A549 (cell line): Measurements from ENCODE around the gene MAB21L3. TPM values are rescaled to one million over a fixed set of nuclear protein-coding genes. Genes with fewer than 3 reads are reported as not detected.

Experiments used
- ATAC-seq, 2 experiments: fragments of 200-7000 bp in 1 of 2; fragments of >200 bp in 1 of 2; cut with Nextera tagmentation in 1 of 2; cut with Tn5 transposase in 1 of 2; 3 replicates each; pipeline versions ENCODE4 v1.8.0 to v1.9.1; 2018 to 2020; ENCODE audit warnings: mild to moderate bottlenecking in 1 of 2, moderate library complexity in 1 of 2
- CTCF ChIA-PET: fragments of 300-600 bp; sonication (Branson Sonifier 250); formaldehyde crosslinking; extraction: SDS; loops from one replicate; lab custom pipeline; 2021; ENCODE audit warnings: antibody characterized with exemption, inconsistent platforms; lab: Yijun Ruan, JAX
- POLR2A ChIA-PET: fragments of 350-600 bp; formaldehyde crosslinking; extraction: SDS; loops from one replicate; lab custom pipeline; 2021; ENCODE audit warnings: antibody characterized with exemption, inconsistent platforms; lab: Yijun Ruan, JAX
- DNase-seq, 2 experiments: peaks; one replicate each; pipeline versions ENCODE4 v3.0.0 to v3.0.0-alpha.2; 2011 to 2016; ENCODE audit warnings: low read depth in 1 of 2, low spot score in 1 of 2
- FAIRE-seq: peaks from 2 replicates; lab custom pipeline; 2011; peaks lifted over from hg19 to GRCh38; lab: Jason Lieb, UNC
- H3K27ac ChIP-seq, 2 experiments: fragments of >200 bp; sonication (Bioruptor Twin); formaldehyde crosslinking; 3 replicates each; pipeline ENCODE4 v1.5.1; 2016 to 2017
- H3K4me1 ChIP-seq: fragments of >200 bp; sonication (Bioruptor Twin); formaldehyde crosslinking; 3 replicates; pipeline ENCODE4 v1.6.1; 2016
- H3K4me2 ChIP-seq: fragments of >200 bp; sonication (Bioruptor Twin); formaldehyde crosslinking; 3 replicates; pipeline ENCODE4 v1.6.1; 2016
- H3K4me3 ChIP-seq: fragments of >200 bp; sonication (Bioruptor Twin); formaldehyde crosslinking; 3 replicates; pipeline ENCODE4 v1.5.1; 2016
- H3K9me3 ChIP-seq: fragments of >200 bp; sonication (Bioruptor Twin); formaldehyde crosslinking; 3 replicates; pipeline ENCODE4 v1.6.1; 2016
- ATOH8 ChIP-seq: fragments of 250-450 bp; sonication (Bioruptor Pico); IDR thresholded peaks from 2 replicates; pipeline ENCODE4 v1.5.0; 2020; ENCODE audit warnings: low read depth, mild to moderate bottlenecking, moderate library complexity
- BCL3 ChIP-seq: fragments of >200 bp; sonication (Bioruptor Twin); formaldehyde crosslinking; IDR thresholded peaks from 3 replicates; pipeline ENCODE4 v1.6.1; 2016
- CBX2 ChIP-seq: fragments of 200-600 bp; sonication (generic); IDR thresholded peaks from 2 replicates; pipeline ENCODE4 v1.6.1; 2016; ENCODE audit warnings: low read depth, mild to moderate bottlenecking, borderline replicate concordance
- CBX8 ChIP-seq: fragments of 200-600 bp; sonication (generic); IDR thresholded peaks from 2 replicates; pipeline ENCODE4 v1.6.1; 2016
- CHD4 ChIP-seq: fragments of 200-600 bp; sonication (generic); IDR thresholded peaks from 2 replicates; pipeline ENCODE4 v1.6.1; 2016; ENCODE audit warnings: antibody characterized with exemption, mild to moderate bottlenecking, borderline replicate concordance
- CTCF ChIP-seq: fragments of >200 bp; sonication (Bioruptor Twin); formaldehyde crosslinking; IDR thresholded peaks from 3 replicates; pipeline ENCODE4 v1.5.1; 2016
- EHMT2 ChIP-seq: fragments of 200-600 bp; sonication (generic); IDR thresholded peaks from 2 replicates; pipeline ENCODE4 v1.6.1; 2016; ENCODE audit warnings: antibody characterized with exemption, low read depth, mild to moderate bottlenecking, moderate library complexity
- ELK1 ChIP-seq: fragments of 150-350 bp; IDR thresholded peaks from 2 replicates; pipeline ENCODE4 v1.6.1; 2014; ENCODE audit warnings: low read depth, mild to moderate bottlenecking, low read length
- FOSL2 ChIP-seq, 2 experiments: fragments of 450-650 bp in 1 of 2; fragments of >200 bp in 1 of 2; sonication (Bioruptor Twin) in 1 of 2; formaldehyde crosslinking; IDR thresholded peaks; 2 replicates each; pipeline versions ENCODE4 v1.5.0 to v1.6.1; 2016 to 2020; ENCODE audit warnings: mild to moderate bottlenecking in 1 of 2, moderate library complexity in 1 of 2
- FOXS1 ChIP-seq: fragments of 250-450 bp; sonication (Bioruptor Pico); IDR thresholded peaks from 2 replicates; pipeline ENCODE4 v1.5.0; 2020; ENCODE audit warnings: mild to moderate bottlenecking, moderate library complexity
- GATA3 ChIP-seq: IDR thresholded peaks from 2 replicates; pipeline ENCODE4 v1.6.1; 2012; ENCODE audit warnings: borderline replicate concordance
- HEYL ChIP-seq: fragments of 250-450 bp; sonication (Bioruptor Pico); IDR thresholded peaks from 2 replicates; pipeline ENCODE4 v1.8.0; 2021; ENCODE audit warnings: mild to moderate bottlenecking, moderate library complexity
- JUN ChIP-seq, 2 experiments: fragments of >200 bp; sonication (Bioruptor Twin); formaldehyde crosslinking; IDR thresholded peaks; 2 replicates in 1 of 2; 3 replicates in 1 of 2; pipeline ENCODE4 v1.6.1; 2016 to 2017
- JUNB ChIP-seq: fragments of >200 bp; sonication (Bioruptor Twin); formaldehyde crosslinking; IDR thresholded peaks from 2 replicates; pipeline ENCODE4 v1.6.1; 2016
- KDM1A ChIP-seq: fragments of 200-600 bp; sonication (generic); IDR thresholded peaks from 2 replicates; pipeline ENCODE4 v1.6.1; 2016; ENCODE audit warnings: low read depth, mild to moderate bottlenecking
- KDM5A ChIP-seq: fragments of 200-600 bp; sonication (generic); IDR thresholded peaks from 2 replicates; pipeline ENCODE4 v1.6.1; 2016; ENCODE audit warnings: antibody characterized with exemption, mild to moderate bottlenecking
- MAFK ChIP-seq: fragments of 450-650 bp; IDR thresholded peaks from 2 replicates; pipeline ENCODE4 v1.6.1; 2014; ENCODE audit not compliant: partially characterized antibody
- NR3C1 ChIP-seq: fragments of >200 bp; sonication (Bioruptor Twin); formaldehyde crosslinking; IDR thresholded peaks from 3 replicates; pipeline ENCODE4 v1.6.1; 2017
- PHF8 ChIP-seq: fragments of 200-600 bp; sonication (generic); IDR thresholded peaks from 2 replicates; pipeline ENCODE4 v1.6.1; 2016; ENCODE audit warnings: low read depth, mild to moderate bottlenecking, antibody characterized with exemption, moderate library complexity, borderline replicate concordance
- RAD21 ChIP-seq, 2 experiments: fragments of >200 bp in 1 of 2; sonication (Bioruptor Twin) in 1 of 2; formaldehyde crosslinking in 1 of 2; IDR thresholded peaks in 1 of 2; conservative IDR thresholded peaks in 1 of 2; 2 replicates in 1 of 2; 3 replicates in 1 of 2; pipeline ENCODE4 v1.6.1; 2012 to 2018; ENCODE audit warnings: inconsistent platforms in 1 of 2
- SREBF2 ChIP-seq: fragments of 450-650 bp; IDR thresholded peaks from 2 replicates; pipeline ENCODE4 v1.6.1; 2014; ENCODE audit warnings: mild to moderate bottlenecking, moderate library complexity
- TFCP2L1 ChIP-seq: fragments of 250-450 bp; sonication (Bioruptor Pico); IDR thresholded peaks from 2 replicates; pipeline ENCODE4 v1.5.0; 2021; ENCODE audit warnings: mild to moderate bottlenecking
- TP53 ChIP-seq: fragments of 250-450 bp; sonication (Bioruptor Pico); IDR thresholded peaks from 2 replicates; pipeline ENCODE4 v1.5.0; 2021; ENCODE audit warnings: mild to moderate bottlenecking, moderate library complexity
- ZNF302 ChIP-seq: fragments of 250-450 bp; sonication (Bioruptor Pico); IDR thresholded peaks from 2 replicates; pipeline ENCODE4 v1.9.0; 2021; ENCODE audit warnings: inconsistent platforms, mild to moderate bottlenecking, moderate library complexity
- WGBS: methylation state at CpG from one replicate; pipeline ENCODE4 v1.1.6; 2017; ENCODE audit errors: missing lambda C conversion rate; 5-methylcytosine and 5-hydroxymethylcytosine counted together
- polyA plus RNA-seq, 4 experiments: library from polyadenylated mRNA; depleted of rRNA in 3 of 4; stranded (reverse); fragments of >200 nt; fragmentation: RNase III in 1 of 4; extraction: RNeasy Plus Mini Kit Qiagen cat#74134 plus additional on column Dnase treatment in 1 of 4; gene quantifications; 2 replicates in 3 of 4; 3 replicates in 1 of 4; pipeline ENCODE4 v1.2.3, GENCODE V29; 2011 to 2017

The MAB21L3 gene
- polyA plus RNA-seq, 2 of the 4 experiments (the other 2 are of a cell fraction) = 0.03 to 0.09 TPM

GRCh38 chr1:116118471-116118870 is 7.3 kb downstream of the MAB21L3 start:
- TF ChIP-seq JUNB (no peak), FOXS1 (CRISPR knock-in tag) (no peak), SREBF2 (no peak), CTCF (no peak), TP53 (CRISPR knock-in tag) (no peak), PHF8 (no peak), TFCP2L1 (CRISPR knock-in tag) (no peak), CBX2 (no peak), EHMT2 (no peak), RAD21 (conservative IDR thresholded peaks at IDR 0.05 in 1 of 2, IDR thresholded peaks at IDR 0.05 in 1 of 2) (no peak), ZNF302 (CRISPR knock-in tag) (no peak), KDM5A (no peak), FOSL2 (IDR thresholded peaks at IDR 0.05) (no peak), FOSL2 (CRISPR knock-in tag; IDR thresholded peaks at IDR 0.05) (no peak), BCL3 (no peak), NR3C1 (no peak), CBX8 (no peak)
- TF ChIP-seq, all 56 proteins: peak for 0
- ATAC-seq = no peak
- ChIA-PET CTCF (interaction anchor here (0.7 to 1.4 kb wide), 2 partner anchors 21 to 49 kb away, joined by 3 to 6 read pairs; no protein-coding TSS in a partner anchor), POLR2A (no interaction called here)
- Histone ChIP-seq H3K4me2 (no peak overlapping the region), H3K4me3 (no peak overlapping the region), H3K27ac (no peak overlapping the region), H3K9me3 (no peaks in the 10 kb centered on the region), H3K4me1 (peaks cover 14% of the 10 kb centered on the region)
- 56% methylated on average over 3 of the region's 3 CpGs for WGBS
- no peak for FAIRE-seq
- no peak for DNase-seq

- DNase-seq (no peak), ATAC-seq (no peak), FAIRE-seq (no peak)
- TF ChIP-seq JUNB (no peak), ATOH8 (CRISPR knock-in tag) (no peak), ELK1 (no peak), CHD4 (no peak), MAFK (no peak), JUN (IDR thresholded peaks at IDR 0.05) (no peak), HEYL (CRISPR knock-in tag) (no peak), GATA3 (no peak), KDM1A (no peak)
- H3K9me3 ChIP-seq = no peaks in the 10 kb centered on the region
- H3K4me1 ChIP-seq = peaks cover 22% of the 10 kb centered on the region
- POLR2A ChIA-PET = no interaction called here
- H3K4me2 ChIP-seq = no peak overlapping the region
- H3K27ac ChIP-seq = no peak overlapping the region
- CTCF ChIA-PET = interaction anchor here (1.4 to 1.8 kb wide), 2 partner anchors 19 to 365 kb away, joined by 6 to 7 read pairs; no protein-coding TSS in a partner anchor
- 51% methylated on average over 3 of the region's 3 CpGs for WGBS
- no peak overlapping the region for H3K4me3 ChIP-seq
These were observed 8.7 kb downstream of the MAB21L3 start for GRCh38 chr1:116119876-116120275.
